Neuronal stem cell (in vitro differentiated cells): ENCODE results near the gene FARS2.

Experiments used
- DNase-seq: peaks from one replicate; pipeline ENCODE4 v3.0.0-alpha.2; 2013; ENCODE audit warnings: low spot score
- H2AFZ ChIP-seq: one replicate; pipeline ENCODE4 v1.6.1; 2013; ENCODE audit warnings: mild to moderate bottlenecking, low read length, inconsistent platforms
- H2AK5ac ChIP-seq: 2 replicates; pipeline ENCODE4 v1.6.1; 2013; ENCODE audit warnings: low read depth, mild to moderate bottlenecking, inconsistent platforms, low read length, moderate library complexity, mixed read lengths
- H2BK120ac ChIP-seq: 2 replicates; pipeline ENCODE4 v1.6.1; 2013; ENCODE audit warnings: low read depth, mild to moderate bottlenecking, inconsistent platforms, low read length, moderate library complexity, mixed read lengths
- H2BK12ac ChIP-seq: one replicate; pipeline ENCODE4 v1.6.1; 2013; ENCODE audit warnings: low read length, inconsistent platforms
- H2BK15ac ChIP-seq: 2 replicates; pipeline ENCODE4 v1.6.1; 2013; ENCODE audit warnings: mild to moderate bottlenecking, low read length, inconsistent platforms, mixed read lengths
- H2BK5ac ChIP-seq: one replicate; pipeline ENCODE4 v1.6.1; 2013; ENCODE audit warnings: inconsistent platforms, mild to moderate bottlenecking, low read length, moderate library complexity
- H3K14ac ChIP-seq: one replicate; pipeline ENCODE4 v1.6.1; 2013; ENCODE audit warnings: low read length, inconsistent platforms
- H3K18ac ChIP-seq: 2 replicates; pipeline ENCODE4 v1.6.1; 2013; ENCODE audit warnings: low read length, inconsistent platforms
- H3K23ac ChIP-seq: 2 replicates; pipeline ENCODE4 v1.6.1; 2013; ENCODE audit warnings: low read depth, mild to moderate bottlenecking, mixed read lengths, low read length, inconsistent platforms; ENCODE audit not compliant: poor library complexity
- H3K27ac ChIP-seq: replicated peaks from 3 replicates; pipeline ENCODE4 v1.5.1; 2013; ENCODE audit warnings: low read length, inconsistent platforms
- H3K27me3 ChIP-seq, 3 experiments: 2 replicates each; pipeline ENCODE4 v1.6.1; 2013; ENCODE audit warnings: low read length in 3 of 3, mild to moderate bottlenecking in 2 of 3, inconsistent platforms in 1 of 3, low read depth in 1 of 3, mixed read lengths in 1 of 3, moderate library complexity in 1 of 3; ENCODE audit not compliant: control insufficient read depth in 3 of 3, insufficient read depth in 3 of 3
- H3K36me3 ChIP-seq, 2 donors: replicated peaks in 1 of 2; 2 replicates each; pipeline ENCODE4 v1.6.1; 2013; ENCODE audit warnings: low read length in 2 of 2; ENCODE audit not compliant: control insufficient read depth in 2 of 2, insufficient read depth in 2 of 2
- H3K4ac ChIP-seq: 2 replicates; pipeline ENCODE4 v1.6.1; 2013; ENCODE audit warnings: inconsistent platforms, mild to moderate bottlenecking, low read length, moderate library complexity
- H3K4me1 ChIP-seq, 2 donors: 1 replicate in 1 of 2; 2 replicates in 1 of 2; pipeline ENCODE4 v1.6.1; 2013; ENCODE audit warnings: low read length in 2 of 2, low read depth in 1 of 2; ENCODE audit not compliant: control insufficient read depth in 2 of 2, insufficient read depth in 1 of 2
- H3K4me2 ChIP-seq: one replicate; pipeline ENCODE4 v1.6.1; 2013; ENCODE audit warnings: mild to moderate bottlenecking, low read length, inconsistent platforms; ENCODE audit not compliant: insufficient read depth, poor library complexity, severe bottlenecking
- H3K4me3 ChIP-seq, 2 donors: 2 replicates each; pipeline ENCODE4 v1.5.1; 2013; ENCODE audit warnings: low read length in 2 of 2, mild to moderate bottlenecking in 2 of 2, inconsistent platforms in 1 of 2, moderate library complexity in 1 of 2
- H3K79me1 ChIP-seq: one replicate; pipeline ENCODE4 v1.6.1; 2013; ENCODE audit warnings: low read depth, mild to moderate bottlenecking, inconsistent platforms, low read length, moderate library complexity
- H3K9ac ChIP-seq: one replicate; pipeline ENCODE4 v1.6.1; 2013; ENCODE audit warnings: mild to moderate bottlenecking, low read depth, low read length, inconsistent platforms; ENCODE audit not compliant: poor library complexity
- H3K9me3 ChIP-seq, 2 donors: replicated peaks in 1 of 2; 2 replicates each; pipeline versions ENCODE3 to v1.6.1; 2013; ENCODE audit warnings: low read length in 2 of 2, mild to moderate bottlenecking in 2 of 2, inconsistent platforms in 1 of 2, low read depth in 1 of 2, mixed read lengths in 1 of 2, moderate library complexity in 1 of 2; ENCODE audit not compliant: control insufficient read depth in 2 of 2, insufficient read depth in 1 of 2
- H4K8ac ChIP-seq: one replicate; pipeline ENCODE4 v1.6.1; 2013; ENCODE audit warnings: low read depth, mild to moderate bottlenecking, inconsistent platforms, low read length, moderate library complexity
- H4K91ac ChIP-seq: one replicate; pipeline ENCODE4 v1.6.1; 2013; ENCODE audit warnings: low read length, low read depth, mild to moderate bottlenecking, inconsistent platforms; ENCODE audit not compliant: poor library complexity
- WGBS, 2 donors: extraction: QIAGEN DNeasy Blood & Tissue Kit; methylation state at CpG; one replicate each; pipeline ENCODE4 v1.1.7; 2013; ENCODE audit warnings: missing lambda C conversion rate in 2 of 2, mixed read lengths in 1 of 2; ENCODE audit not compliant: insufficient read length in 2 of 2, insufficient replicate concordance in 1 of 2; ENCODE audit errors: extremely low coverage in 2 of 2; 5-methylcytosine and 5-hydroxymethylcytosine counted together

FARS2 gene

GRCh38 chr6:5763871-5764270 is 502.6 kb downstream of the FARS2 start:
- Histone ChIP-seq H2BK5ac (no peak overlapping the region), H2BK120ac (no peak overlapping the region), H3K9me3 (peaks cover 5 to 13% of the 10 kb centered on the region in 2 donors), H2AK5ac (peak overlapping the region; percentile 21), H3K27ac (no peak overlapping the region), H3K4ac (no peak overlapping the region), H4K8ac (no peak overlapping the region), H3K9ac (no peak overlapping the region), H4K91ac (no peak overlapping the region), H3K4me1 (peaks cover 0 to 10% of the 10 kb centered on the region in 2 donors), H3K4me2 (no peak overlapping the region), H2BK12ac (no peak overlapping the region), H2BK15ac (no peak overlapping the region), H3K27me3 (no peaks in the 10 kb centered on the region), H3K36me3 (no peaks in the 10 kb centered on the region), H3K79me1 (no peaks in the 10 kb centered on the region), H3K18ac (no peak overlapping the region), H3K4me3 (no peak overlapping the region), H2AFZ (no peak overlapping the region), H3K14ac (no peak overlapping the region), H3K23ac (no peak overlapping the region)
- WGBS, 2 donors, result no CpG with 5 or more reads among the region's 8 CpGs
- no peak for DNase-seq

GRCh38 chr6:5764401-5764955 is 503.2 kb downstream of the FARS2 start:
- Histone ChIP-seq H3K18ac (peak overlapping the region; percentile 63), H3K14ac (no peak overlapping the region), H3K9me3 (peaks cover 7 to 17% of the 10 kb centered on the region in 2 donors), H2AK5ac (peak overlapping the region; percentile 21), H3K4me1 (peaks cover 0 to 10% of the 10 kb centered on the region in 2 donors), H2BK15ac (no peak overlapping the region), H3K36me3 (no peaks in the 10 kb centered on the region), H3K9ac (no peak overlapping the region), H3K27me3 (no peaks in the 10 kb centered on the region), H2BK120ac (no peak overlapping the region), H3K4me3 (no peak overlapping the region), H3K4me2 (no peak overlapping the region), H2BK5ac (no peak overlapping the region), H3K23ac (no peak overlapping the region), H3K79me1 (no peaks in the 10 kb centered on the region), H4K8ac (no peak overlapping the region), H4K91ac (no peak overlapping the region), H3K27ac (no peak overlapping the region), H3K4ac (no peak overlapping the region), H2BK12ac (peak overlapping the region; percentile 51), H2AFZ (no peak overlapping the region)
- DNase-seq, result no peak
- WGBS, 2 donors, result no CpG with 5 or more reads among the region's 9 CpGs

GRCh38 chr6:5765141-5765760 is 503.9 kb downstream of the FARS2 start:
- peak overlapping the region; percentile 11 for H2AK5ac ChIP-seq
- DNase-seq, result no peak

GRCh38 chr6:5766260-5766659 is 504.9 kb downstream of the FARS2 start:
- Histone ChIP-seq H3K14ac (no peak overlapping the region), H2BK120ac (no peak overlapping the region), H3K18ac (peak overlapping the region; percentile 13), H3K36me3 (no peaks in the 10 kb centered on the region), H3K9me3 (peaks cover 7 to 17% of the 10 kb centered on the region in 2 donors), H3K27ac (no peak overlapping the region), H3K79me1 (no peaks in the 10 kb centered on the region), H2BK15ac (no peak overlapping the region), H3K4ac (peak overlapping the region; percentile 79), H3K23ac (no peak overlapping the region), H3K4me1 (peaks cover 0 to 12% of the 10 kb centered on the region in 2 donors), H2AFZ (no peak overlapping the region), H3K4me2 (no peak overlapping the region), H2BK12ac (no peak overlapping the region), H4K8ac (no peak overlapping the region), H2AK5ac (no peak overlapping the region), H3K9ac (no peak overlapping the region), H3K27me3 (no peaks in the 10 kb centered on the region), H4K91ac (no peak overlapping the region), H2BK5ac (no peak overlapping the region), H3K4me3 (no peak overlapping the region)
- DNase-seq, result no peak
- WGBS, 2 donors, result no CpG with 5 or more reads among the region's 3 CpGs

More at GRCh38 chr6:5765141-5765760, 503.9 kb downstream of the FARS2 start:
- H3K27ac ChIP-seq, result no peak overlapping the region
- H2BK12ac ChIP-seq, result no peak overlapping the region
- H3K9ac ChIP-seq, result no peak overlapping the region
- no peak overlapping the region for H3K4me3 ChIP-seq
- peaks cover 7 to 17% of the 10 kb centered on the region in 2 donors for H3K9me3 ChIP-seq
- WGBS, 2 donors, result no CpG with 5 or more reads among the region's 17 CpGs
- H2AFZ ChIP-seq, result no peak overlapping the region
- H4K91ac ChIP-seq, result no peak overlapping the region
- H3K14ac ChIP-seq, result no peak overlapping the region
- H3K79me1 ChIP-seq, result no peaks in the 10 kb centered on the region
- no peak overlapping the region for H4K8ac ChIP-seq
- no peaks in the 10 kb centered on the region for H3K27me3 ChIP-seq
- peak overlapping the region; percentile 84 for H2BK15ac ChIP-seq
- peak overlapping the region; percentile 16 for H2BK5ac ChIP-seq
- peaks cover 0 to 10% of the 10 kb centered on the region in 2 donors for H3K4me1 ChIP-seq
- H3K18ac ChIP-seq, result peak overlapping the region; percentile 44
- H3K4me2 ChIP-seq, result no peak overlapping the region
- no peak overlapping the region for H2BK120ac ChIP-seq
- no peak overlapping the region for H3K4ac ChIP-seq
- no peaks in the 10 kb centered on the region for H3K36me3 ChIP-seq
- H3K23ac ChIP-seq, result no peak overlapping the region
